ENCODE data around the gene FOXO1.
"Not testable (repeated sequence)": the region's sequence is repeated elsewhere in the genome, so short reads cannot be mapped to it uniquely, and the experiment has no call there.

FOXO1 gene

DNA sequence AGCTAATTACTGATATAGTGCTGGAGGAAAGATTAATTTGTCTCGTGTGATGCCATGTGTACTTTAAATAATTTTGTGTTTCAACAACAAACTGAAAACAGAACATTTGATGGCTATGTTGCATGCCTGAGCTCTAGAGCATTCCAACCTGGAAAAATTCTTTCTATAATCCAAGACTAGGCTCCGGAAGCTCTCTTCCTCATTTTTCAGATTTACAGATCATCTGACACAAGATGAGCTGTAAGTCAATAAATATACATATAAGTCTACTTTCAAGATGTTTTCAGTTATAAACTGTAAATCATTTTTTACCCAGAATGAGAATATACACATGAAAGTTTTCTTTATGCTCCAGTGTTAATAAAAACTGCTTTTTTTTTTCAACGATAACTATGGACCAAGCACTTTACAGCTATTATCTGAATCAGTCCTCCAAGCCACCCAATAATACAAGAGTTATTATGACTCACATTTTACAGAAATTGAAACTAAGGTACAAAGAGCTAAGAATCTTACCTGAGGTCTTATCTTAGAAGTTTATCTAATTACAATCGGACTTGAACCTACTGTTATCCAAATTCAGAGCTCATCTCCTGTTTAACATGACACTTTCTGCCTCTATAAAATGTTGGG is 6.4 kb upstream of the FOXO1 start:
- Mint-ChIP-seq H3K4me3 (no peak overlapping the region), H3K4me1 (ENCODE audit: low read depth) (peaks cover 44% of the 10 kb centered on the region), H3K27ac (no peak overlapping the region)

GRCh38 chr13:40671956-40672764 is 5.7 kb upstream of the FOXO1 start:
- Mint-ChIP-seq H3K27me3 (no peaks in the 10 kb centered on the region), H3K4me3 (no peak overlapping the region), H3K27ac (peak overlapping the region; percentile 5), H3K9me3 (no peaks in the 10 kb centered on the region), H3K36me3 (ENCODE audit: low read depth) (no peaks in the 10 kb centered on the region), H3K4me1 (ENCODE audit: low read depth) (peaks cover 51% of the 10 kb centered on the region)

More for the DNA sequence above, 6.4 kb upstream of the FOXO1 start:
- Mint-ChIP-seq H3K36me3 (ENCODE audit: low read depth) (no peaks in the 10 kb centered on the region), H3K9me3 (no peaks in the 10 kb centered on the region), H3K27me3 (no peaks in the 10 kb centered on the region)

DNA sequence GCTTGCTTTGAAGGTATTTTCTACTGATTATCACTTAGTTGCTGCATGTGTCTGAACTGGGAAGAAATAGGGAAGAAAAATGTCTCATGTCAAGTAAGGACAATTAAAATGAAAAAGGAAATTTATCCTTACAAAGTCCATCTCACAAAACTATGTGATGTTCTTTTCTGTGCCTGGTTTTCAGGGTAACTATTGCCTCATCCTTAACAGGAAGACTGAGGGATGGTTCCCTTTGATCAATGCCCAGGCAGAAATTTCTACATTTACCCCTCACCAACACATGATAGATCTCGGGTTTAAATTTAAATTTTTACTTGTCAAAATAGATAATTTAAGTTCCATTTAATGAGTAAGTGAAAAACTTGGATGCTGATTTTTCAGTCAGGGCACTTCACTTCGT is 3.9 kb upstream of the FOXO1 start:
- Mint-ChIP-seq H3K36me3 (ENCODE audit: low read depth) (peaks cover 2% of the 10 kb centered on the region), H3K9me3 (no peaks in the 10 kb centered on the region), H3K27ac (no peak overlapping the region), H3K4me3 (no peak overlapping the region), H3K27me3 (no peaks in the 10 kb centered on the region), H3K4me1 (ENCODE audit: low read depth) (peaks cover 51% of the 10 kb centered on the region)

GRCh38 chr13:40668335-40668734 is 1.9 kb upstream of the FOXO1 start:
- no peaks in the 10 kb centered on the region for H3K27me3 Mint-ChIP-seq
- H3K4me1 Mint-ChIP-seq (ENCODE audit: low read depth) = peaks cover 50% of the 10 kb centered on the region
- peaks cover 10% of the 10 kb centered on the region for H3K36me3 Mint-ChIP-seq (ENCODE audit: low read depth)
- no peaks in the 10 kb centered on the region for H3K9me3 Mint-ChIP-seq
- peak overlapping the region; percentile 89 for H3K4me3 Mint-ChIP-seq
- H3K27ac Mint-ChIP-seq = peak overlapping the region; percentile 91

DNA sequence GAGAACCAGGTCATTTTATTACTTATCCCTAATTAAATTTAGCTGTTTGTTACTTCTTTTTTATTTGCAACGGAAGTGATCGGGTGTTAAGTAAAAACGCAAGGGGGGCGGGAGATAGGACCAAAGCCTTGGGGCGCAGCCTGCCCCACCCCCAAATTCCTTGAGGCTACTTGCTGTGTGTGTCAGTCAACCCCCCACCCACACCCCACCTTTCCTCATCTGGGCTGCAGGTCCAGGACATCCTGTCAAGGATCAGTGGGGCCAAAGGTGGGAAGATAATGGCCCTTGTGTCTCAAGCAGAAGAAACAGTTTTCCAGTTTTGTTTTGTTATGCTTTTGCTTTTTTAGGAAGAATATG is 1.2 kb upstream of the FOXO1 start:
- peaks cover 50% of the 10 kb centered on the region for H3K4me1 Mint-ChIP-seq (ENCODE audit: low read depth)
- peaks cover 12% of the 10 kb centered on the region for H3K36me3 Mint-ChIP-seq (ENCODE audit: low read depth)
- H3K27me3 Mint-ChIP-seq = no peaks in the 10 kb centered on the region

DNA sequence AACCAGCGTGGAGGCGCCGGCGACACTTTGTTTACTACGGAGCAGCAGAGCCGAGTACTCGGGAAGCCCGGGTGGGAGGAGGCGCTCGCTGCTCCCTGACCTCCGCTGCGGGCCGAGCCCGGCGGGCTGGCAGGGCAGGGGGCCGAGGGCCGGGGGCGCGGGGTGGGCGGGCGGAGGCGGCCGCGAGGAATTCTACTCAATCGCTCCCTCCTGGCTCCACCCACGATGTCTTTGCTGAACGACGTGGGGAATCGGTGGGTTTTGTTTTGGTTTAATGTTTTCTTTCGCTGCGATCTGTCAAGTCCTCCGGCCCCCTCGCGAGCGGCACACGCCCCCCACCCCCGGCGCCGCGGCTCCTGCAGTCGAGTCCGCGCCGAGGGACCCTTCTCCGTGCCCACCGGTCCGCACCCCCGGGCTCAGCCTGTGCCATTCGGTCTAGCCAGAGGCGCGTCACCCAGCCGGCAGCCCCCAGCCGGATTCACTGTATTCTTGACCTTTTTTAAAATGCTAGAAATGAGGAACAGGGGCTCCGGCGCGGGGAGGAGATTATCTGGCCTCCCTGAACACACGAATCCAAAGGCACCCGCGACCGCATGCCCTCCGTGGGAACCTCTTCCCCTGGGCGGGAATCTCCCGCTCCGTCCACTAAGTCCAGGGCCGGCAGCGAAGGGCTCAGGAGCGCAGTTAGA is 636 bp upstream of the FOXO1 start:
- H3K9me3 Mint-ChIP-seq = no peaks in the 10 kb centered on the region
- peak overlapping the region; percentile 89 for H3K4me3 Mint-ChIP-seq
- no peaks in the 10 kb centered on the region for H3K27me3 Mint-ChIP-seq
- H3K4me1 Mint-ChIP-seq (ENCODE audit: low read depth) = peaks cover 50% of the 10 kb centered on the region
- H3K27ac Mint-ChIP-seq = peak overlapping the region; percentile 91
- peaks cover 16% of the 10 kb centered on the region for H3K36me3 Mint-ChIP-seq (ENCODE audit: low read depth)

More for the DNA sequence above, 1.2 kb upstream of the FOXO1 start:
- Mint-ChIP-seq H3K27ac (peak overlapping the region; percentile 91), H3K4me3 (peak overlapping the region; percentile 89), H3K9me3 (no peaks in the 10 kb centered on the region)

DNA sequence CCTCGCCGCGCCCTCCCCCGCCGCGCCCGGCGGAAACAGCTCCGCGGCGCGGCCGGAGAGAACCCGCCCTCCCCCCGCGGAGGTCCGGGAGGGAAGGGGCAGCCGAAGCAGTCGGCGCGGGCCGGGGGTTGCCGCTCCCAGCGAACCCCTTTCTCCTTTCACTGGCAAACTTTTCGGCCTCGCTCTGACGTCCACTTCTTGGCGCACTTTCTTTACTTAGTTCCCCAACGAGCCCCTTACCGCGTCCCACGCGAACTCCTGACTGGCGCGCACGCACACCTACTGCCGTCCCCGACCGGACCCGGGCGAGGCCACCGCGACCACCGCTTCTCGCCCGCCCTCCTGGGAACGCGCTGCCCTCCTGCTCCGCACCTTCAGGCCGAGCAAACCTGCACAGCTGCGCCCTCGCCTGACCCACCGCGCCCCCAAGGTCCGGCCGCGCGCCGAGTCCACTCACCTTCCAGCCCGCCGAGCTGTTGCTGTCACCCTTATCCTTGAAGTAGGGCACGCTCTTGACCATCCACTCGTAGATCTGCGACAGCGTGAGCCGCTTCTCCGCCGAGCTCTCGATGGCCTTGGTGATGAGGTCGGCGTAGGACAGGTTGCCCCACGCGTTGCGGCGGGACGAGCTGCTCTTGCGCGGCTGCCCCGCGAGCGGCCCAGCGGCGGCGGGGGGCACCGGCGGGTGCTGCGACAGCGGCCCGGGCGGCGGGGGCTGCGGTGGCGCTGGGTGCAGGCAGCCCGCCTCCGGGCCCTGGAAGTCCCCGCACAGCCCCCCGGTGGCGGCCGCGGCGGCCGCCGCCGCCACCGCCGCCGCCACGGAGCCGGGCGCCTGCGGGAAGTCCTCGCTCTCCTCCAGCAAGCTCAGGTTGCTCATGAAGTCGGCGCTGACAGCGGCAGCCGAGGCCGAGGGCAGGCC is 1.1 kb downstream of the FOXO1 start:
- Mint-ChIP-seq H3K27me3 (no peaks in the 10 kb centered on the region), H3K4me1 (ENCODE audit: low read depth) (peaks cover 60% of the 10 kb centered on the region), H3K9me3 (no peaks in the 10 kb centered on the region), H3K27ac (peak overlapping the region; percentile 93), H3K36me3 (ENCODE audit: low read depth) (peaks cover 23% of the 10 kb centered on the region), H3K4me3 (peak overlapping the region; percentile 91)

GRCh38 chr13:40664350-40665125 is 1.9 kb downstream of the FOXO1 start:
- peaks cover 62% of the 10 kb centered on the region for H3K4me1 Mint-ChIP-seq (ENCODE audit: low read depth)
- no peaks in the 10 kb centered on the region for H3K9me3 Mint-ChIP-seq
- peak overlapping the region; percentile 97 for H3K27ac Mint-ChIP-seq
- H3K36me3 Mint-ChIP-seq (ENCODE audit: low read depth) = peaks cover 30% of the 10 kb centered on the region
- peak overlapping the region; percentile 95 for H3K4me3 Mint-ChIP-seq
- no peaks in the 10 kb centered on the region for H3K27me3 Mint-ChIP-seq

DNA sequence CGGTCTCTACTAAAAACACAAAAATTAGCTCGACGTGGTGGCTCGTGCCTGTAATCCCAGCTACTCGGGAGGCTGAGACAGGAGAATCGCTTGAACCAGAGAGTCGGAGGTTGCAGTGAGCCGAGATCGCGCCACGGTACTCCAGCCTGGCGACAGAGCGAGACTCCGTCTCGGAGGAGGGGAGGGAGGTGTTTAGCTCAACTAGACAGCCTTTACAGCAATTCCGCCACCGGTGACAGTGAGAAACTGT is 2.4 kb downstream of the FOXO1 start:
- H3K27me3 Mint-ChIP-seq, H3K9me3 Mint-ChIP-seq: not testable (repeated sequence)
- Mint-ChIP-seq H3K4me3 (peak overlapping the region; percentile 95), H3K27ac (peak overlapping the region; percentile 97), H3K36me3 (ENCODE audit: low read depth) (peaks cover 32% of the 10 kb centered on the region), H3K4me1 (ENCODE audit: low read depth) (peaks cover 61% of the 10 kb centered on the region)

GRCh38 chr13:40662866-40663265 is 3.6 kb downstream of the FOXO1 start:
- no peaks in the 10 kb centered on the region for H3K27me3 Mint-ChIP-seq

GRCh38 chr13:40661875-40662665 is 4.4 kb downstream of the FOXO1 start:
- peaks cover 67% of the 10 kb centered on the region for H3K4me1 Mint-ChIP-seq (ENCODE audit: low read depth)
- no peaks in the 10 kb centered on the region for H3K27me3 Mint-ChIP-seq
- H3K9me3 Mint-ChIP-seq = peaks cover 3% of the 10 kb centered on the region
- peak overlapping the region; percentile 99 for H3K27ac Mint-ChIP-seq
- H3K36me3 Mint-ChIP-seq (ENCODE audit: low read depth) = peaks cover 46% of the 10 kb centered on the region
- peak overlapping the region; percentile 95 for H3K4me3 Mint-ChIP-seq

More at GRCh38 chr13:40662866-40663265, 3.6 kb downstream of the FOXO1 start:
- Mint-ChIP-seq H3K9me3 (peaks cover 3% of the 10 kb centered on the region), H3K27ac (peak overlapping the region; percentile 99), H3K4me1 (ENCODE audit: low read depth) (peaks cover 66% of the 10 kb centered on the region), H3K4me3 (peak overlapping the region; percentile 95), H3K36me3 (ENCODE audit: low read depth) (peaks cover 40% of the 10 kb centered on the region)

- peaks cover 81% of the 10 kb centered on the region for H3K4me1 Mint-ChIP-seq (ENCODE audit: low read depth)
- no peaks in the 10 kb centered on the region for H3K27me3 Mint-ChIP-seq
- H3K9me3 Mint-ChIP-seq = peaks cover 3% of the 10 kb centered on the region
- peak overlapping the region; percentile 50 for H3K4me3 Mint-ChIP-seq
- H3K36me3 Mint-ChIP-seq (ENCODE audit: low read depth) = peaks cover 52% of the 10 kb centered on the region
- H3K27ac Mint-ChIP-seq = peak overlapping the region; percentile 85
Observed at GRCh38 chr13:40660692-40661091, 5.7 kb downstream of the FOXO1 start.

GRCh38 chr13:40660141-40660664 is 6.2 kb downstream of the FOXO1 start:
- Mint-ChIP-seq H3K4me3 (peak overlapping the region; percentile 50), H3K27ac (peak overlapping the region; percentile 85)

More at GRCh38 chr13:40660141-40660664, 6.2 kb downstream of the FOXO1 start:
- peaks cover 49% of the 10 kb centered on the region for H3K36me3 Mint-ChIP-seq (ENCODE audit: low read depth)
- H3K4me1 Mint-ChIP-seq (ENCODE audit: low read depth) = peaks cover 86% of the 10 kb centered on the region
- H3K27me3 Mint-ChIP-seq = no peaks in the 10 kb centered on the region
- peaks cover 3% of the 10 kb centered on the region for H3K9me3 Mint-ChIP-seq
